HL-60 (cell line): ENCODE results near the gene SPATA24.

Experiments
- DNase-seq, 2 experiments: peaks; one replicate each; pipeline ENCODE4 v3.0.0-alpha.2; 2010 to 2020; ENCODE audit warnings: low read depth in 1 of 2, low spot score in 1 of 2
- H3K27ac ChIP-seq: fragments of 250-450 bp; sonication (Bioruptor Pico); replicated peaks from 2 replicates; pipeline ENCODE4 v1.5.1; 2020; ENCODE audit warnings: mild to moderate bottlenecking, moderate library complexity
- H3K27me3 ChIP-seq: fragments of 250-450 bp; sonication (Bioruptor Pico); 2 replicates; pipeline ENCODE4 v1.5.1; 2021; ENCODE audit warnings: mild to moderate bottlenecking, moderate library complexity; ENCODE audit not compliant: insufficient read depth, poor library complexity, severe bottlenecking
- H3K4me3 ChIP-seq: replicated peaks from 2 replicates; pipeline ENCODE4 v1.5.1; 2011; ENCODE audit warnings: mild to moderate bottlenecking, control low read depth, low read length; ENCODE audit not compliant: insufficient read depth
- CTCF ChIP-seq: IDR thresholded peaks from one replicate; pipeline ENCODE4 v1.5.1; 2011; ENCODE audit warnings: low read length, control low read depth, inconsistent platforms; ENCODE audit not compliant: insufficient read depth
- GABPA ChIP-seq: IDR thresholded peaks from 2 replicates; pipeline ENCODE4 v1.6.1; 2012; ENCODE audit warnings: low read depth
- POLR2AphosphoS5 ChIP-seq: IDR thresholded peaks from 2 replicates; pipeline ENCODE4 v1.6.1; 2012; ENCODE audit warnings: low read depth
- REST ChIP-seq: IDR thresholded peaks from 2 replicates; pipeline ENCODE4 v1.6.1; 2012; ENCODE audit warnings: low read depth; ENCODE audit not compliant: insufficient replicate concordance
- SPI1 ChIP-seq: IDR thresholded peaks from 2 replicates; pipeline ENCODE4 v1.6.1; 2012; ENCODE audit warnings: low read depth, mild to moderate bottlenecking, borderline replicate concordance

SPATA24 gene

DNA sequence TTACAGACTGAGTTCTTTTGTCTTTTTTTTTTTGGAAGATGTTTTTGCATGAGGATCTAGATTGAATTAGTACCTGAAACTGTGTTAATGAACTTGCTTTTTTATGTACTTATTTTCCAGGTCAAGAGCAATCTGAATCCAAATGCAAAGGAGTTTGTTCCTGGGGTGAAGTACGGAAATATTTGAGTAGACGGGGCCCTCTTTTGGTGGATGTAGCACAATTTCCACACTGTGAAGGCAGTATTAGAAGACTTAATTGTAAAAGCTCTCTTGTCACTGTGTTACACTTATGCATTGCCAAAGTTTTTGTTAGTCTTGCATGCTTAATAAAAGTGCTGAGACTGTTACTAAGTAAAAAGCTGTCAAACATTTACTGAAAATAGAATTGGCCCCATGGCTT lies 35.3 kb downstream of the SPATA24 start:
- no peak for DNase-seq
- Histone ChIP-seq H3K27me3 (no peaks in the 10 kb centered on the region), H3K27ac (no peak overlapping the region), H3K4me3 (no peak overlapping the region)
- TF ChIP-seq SPI1 = no peak
- TF ChIP-seq REST = no peak
- TF ChIP-seq CTCF = no peak
- no peak for TF ChIP-seq GABPA

GRCh38 chr5:139364466-139364865 lies 39.4 kb downstream of the SPATA24 start:
- H3K4me3 ChIP-seq = no peak overlapping the region
- H3K27ac ChIP-seq = no peak overlapping the region
- no peaks in the 10 kb centered on the region for H3K27me3 ChIP-seq
- DNase-seq = no peak
- TF ChIP-seq POLR2AphosphoS5 = no peak
- TF ChIP-seq REST = no peak
- no peak for TF ChIP-seq GABPA
- TF ChIP-seq SPI1 = no peak
- no peak for TF ChIP-seq CTCF

DNA sequence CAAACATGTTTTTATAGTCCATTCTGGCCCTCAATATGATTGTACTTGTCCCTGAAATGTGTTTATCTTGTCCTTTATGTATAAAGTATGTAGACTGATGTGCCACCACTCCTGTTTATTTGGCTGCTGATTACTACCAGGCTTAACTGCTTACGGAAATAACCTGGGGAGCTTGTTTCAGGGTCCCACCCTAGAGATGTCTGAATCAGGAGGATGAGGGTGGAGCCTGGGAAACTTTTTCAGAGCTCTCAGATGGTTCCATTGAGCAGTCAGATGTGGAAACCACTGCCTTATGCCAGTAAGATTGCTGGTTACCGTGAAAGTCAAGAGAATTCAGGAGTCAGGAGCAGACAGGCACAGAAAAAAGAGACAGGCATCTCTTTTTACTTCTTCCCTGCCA lies 40.0 kb downstream of the SPATA24 start:
- H3K27me3 ChIP-seq = no peaks in the 10 kb centered on the region
- DNase-seq = no peak
- TF ChIP-seq CTCF (no peak), POLR2AphosphoS5 (no peak), REST (no peak), SPI1 (no peak), GABPA (no peak)
- no peak overlapping the region for H3K27ac ChIP-seq
- H3K4me3 ChIP-seq = no peak overlapping the region
